ENCODE measurements around the gene PID1.
"Not testable (repeated sequence)": the region's sequence is repeated elsewhere in the genome, so short reads cannot be mapped to it uniquely, and the experiment has no call there.

Gene PID1

GRCh38 chr2:229206548-229206947 lies 64.5 kb downstream of the PID1 start:
- DNase-seq, result no peak

GRCh38 chr2:229205704-229206103 lies 65.4 kb downstream of the PID1 start:
- DNase-seq, result no peak

- no peak for DNase-seq
These were observed 68.4 kb downstream of the PID1 start for GRCh38 chr2:229202646-229203045.

GRCh38 chr2:229201521-229201920 lies 69.6 kb downstream of the PID1 start:
- no peak for DNase-seq

GRCh38 chr2:229199267-229199666 lies 71.8 kb downstream of the PID1 start:
- no peak for DNase-seq

DNA sequence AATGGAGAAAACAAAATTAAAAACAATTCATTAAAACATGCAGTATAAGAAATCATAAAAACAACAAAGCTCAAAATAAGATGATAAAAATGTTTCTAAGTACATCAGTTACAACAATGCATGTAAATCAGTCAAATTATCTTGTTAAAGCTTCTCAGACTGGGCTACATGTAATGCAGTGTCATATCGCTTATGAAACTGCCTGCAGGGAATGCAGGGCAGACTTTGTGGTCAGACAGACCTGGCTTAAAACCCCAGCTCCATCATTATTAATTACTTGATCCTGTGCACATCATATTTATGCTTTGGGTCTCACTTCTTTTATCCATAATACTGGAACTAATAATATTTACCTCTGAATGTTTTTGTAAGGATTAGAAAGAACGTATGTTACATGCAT lies 74.6 kb downstream of the PID1 start:
- DNase-seq, result no peak

DNA sequence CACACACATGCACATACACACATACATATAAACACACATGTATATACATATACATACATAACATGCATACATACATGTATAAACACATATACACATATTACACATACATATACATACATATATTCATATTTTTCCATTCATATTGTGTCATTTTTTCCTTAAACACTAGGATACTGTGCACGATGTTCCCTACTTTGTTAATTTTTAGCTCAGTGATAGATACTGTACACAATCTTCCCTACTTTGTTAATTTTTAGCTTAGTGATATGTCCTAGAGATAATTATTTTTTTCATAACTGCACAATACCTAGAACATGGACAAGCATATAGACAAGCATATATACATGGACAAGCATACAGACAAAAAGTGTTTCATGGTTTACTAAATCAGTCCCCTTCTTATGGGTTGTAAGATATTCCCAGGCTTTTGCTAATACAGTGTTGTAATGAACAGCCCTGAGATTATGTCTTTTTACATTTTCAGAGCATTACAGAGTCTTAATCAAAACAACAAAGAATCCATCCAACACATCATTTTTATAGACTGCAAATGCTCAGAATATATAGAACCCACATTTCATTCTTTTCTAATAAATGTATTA lies 75.6 kb downstream of the PID1 start:
- no peak for DNase-seq

- no peak for DNase-seq
These were observed 77.8 kb downstream of the PID1 start for GRCh38 chr2:229193281-229193680.

DNA sequence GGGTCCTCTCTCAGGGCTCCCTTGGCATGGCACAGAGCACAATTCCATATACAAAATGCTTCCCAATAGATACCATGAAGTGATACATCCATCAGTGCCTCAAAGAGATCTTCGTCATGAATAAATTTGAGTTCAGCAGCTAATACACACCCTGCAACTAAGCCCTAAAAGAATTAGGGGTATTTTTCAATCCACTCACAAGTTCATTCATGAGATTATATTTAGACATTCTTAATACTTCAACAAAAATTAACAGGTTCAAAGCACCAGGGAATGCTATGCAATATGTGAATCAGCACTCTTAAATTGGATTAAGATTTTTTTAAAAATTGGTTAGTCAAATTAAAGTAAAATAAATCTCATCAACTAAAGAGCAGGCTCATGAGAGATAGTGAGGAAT lies 79.7 kb downstream of the PID1 start:
- DNase-seq, result no peak

GRCh38 chr2:229187123-229187522 lies 84.0 kb downstream of the PID1 start:
- not testable (repeated sequence) for DNase-seq

DNA sequence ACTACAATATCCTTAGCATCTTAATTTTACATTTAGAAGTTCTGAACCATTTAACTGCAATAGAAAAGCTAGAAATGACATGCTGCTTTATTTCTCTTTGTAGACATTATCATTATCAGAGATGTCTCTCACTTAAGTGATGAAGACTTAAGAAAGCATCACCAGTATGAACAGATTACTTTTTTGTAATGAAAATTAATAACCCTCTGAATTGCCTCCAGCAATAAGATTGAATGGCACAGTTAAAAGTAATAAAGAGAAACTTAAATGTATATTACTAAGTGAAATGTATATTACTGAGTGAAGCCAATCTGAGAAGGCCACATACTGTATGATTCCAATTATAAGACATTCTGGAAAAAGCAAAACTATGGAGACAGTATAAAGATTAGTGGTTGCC lies 89.4 kb downstream of the PID1 start:
- DNase-seq, result no peak

DNA sequence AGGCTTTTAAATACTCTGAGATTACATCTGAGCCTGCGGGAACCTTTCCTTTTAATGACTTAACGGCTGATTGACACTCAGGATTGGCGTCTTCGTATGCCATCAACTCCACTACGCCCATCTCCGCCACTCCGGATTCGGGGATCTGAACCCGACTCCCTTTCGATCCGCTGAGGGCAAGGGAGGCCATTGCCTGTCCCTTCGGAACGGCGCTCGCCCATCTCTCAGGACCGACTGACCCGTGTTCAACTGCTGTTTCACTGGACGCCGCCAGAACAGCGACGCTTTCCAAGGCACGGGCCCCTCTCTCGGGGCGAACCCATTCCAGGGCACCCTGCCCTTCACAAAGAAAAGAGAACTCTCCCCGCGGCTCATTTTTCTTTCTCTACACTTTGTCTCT lies 90.4 kb downstream of the PID1 start:
- no peak for DNase-seq

- no peak for DNase-seq
These were observed 91.5 kb downstream of the PID1 start for GRCh38 chr2:229179628-229180027.

DNA sequence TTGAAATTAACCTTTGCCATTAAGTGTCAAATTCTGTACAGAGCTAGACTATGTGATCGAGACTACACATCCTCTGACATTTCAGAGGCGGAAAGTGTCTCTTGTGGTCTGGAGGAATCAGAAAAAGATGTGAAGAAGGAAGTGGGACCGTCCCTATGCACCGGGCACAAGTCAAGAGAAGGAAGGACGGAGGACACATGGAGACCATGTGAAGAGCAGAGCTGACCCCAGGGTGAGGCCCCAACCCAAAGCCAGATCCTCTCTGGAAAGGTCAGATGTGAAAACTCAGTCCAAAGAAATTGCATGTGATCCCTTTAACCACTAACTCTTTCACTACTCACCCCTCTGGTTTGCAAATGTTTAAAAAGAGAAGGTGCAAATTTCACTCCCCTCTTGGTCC lies 92.4 kb downstream of the PID1 start:
- DNase-seq, result no peak

DNA sequence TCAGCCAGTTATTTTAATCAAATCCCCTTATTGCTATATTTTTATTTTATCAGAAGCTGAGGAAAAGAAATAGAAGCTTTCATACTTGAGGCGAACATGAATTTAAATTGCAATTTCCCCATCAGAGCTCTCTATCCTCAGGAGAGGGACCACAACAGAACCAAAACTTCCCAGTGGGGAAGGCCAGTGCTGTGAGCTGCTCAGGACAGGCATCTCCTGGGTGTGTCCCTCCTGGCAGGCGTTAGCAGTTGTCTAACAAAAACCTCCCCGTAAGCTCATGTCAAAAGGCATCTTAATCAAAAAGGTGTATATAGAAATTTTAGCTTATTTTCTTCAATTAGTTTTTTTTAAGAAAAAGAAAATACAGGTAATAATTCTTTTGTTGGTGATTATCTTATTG lies 93.0 kb downstream of the PID1 start:
- no peak for DNase-seq

GRCh38 chr2:229176136-229176535 lies 95.0 kb downstream of the PID1 start:
- no peak for DNase-seq

DNA sequence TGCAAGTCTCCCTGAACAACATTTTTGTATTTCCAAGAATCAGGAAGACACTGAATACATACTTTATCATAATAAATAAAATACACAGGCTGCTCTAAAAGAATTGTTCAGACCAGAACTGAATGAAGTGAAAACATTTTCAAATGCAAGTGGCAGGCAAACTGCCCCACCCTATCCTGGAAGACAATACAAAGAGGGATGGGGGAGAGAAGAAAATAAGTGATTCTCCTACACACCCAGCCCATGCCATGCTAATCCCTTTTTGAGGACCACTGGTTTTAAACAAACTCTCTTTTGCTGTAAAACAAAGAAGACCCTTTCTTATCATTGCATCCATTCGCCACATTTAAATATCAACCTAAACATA lies 95.6 kb downstream of the PID1 start:
- DNase-seq, result no peak

- DNase-seq, result no peak
These were observed 96.1 kb downstream of the PID1 start for GRCh38 chr2:229174794-229175496.

DNA sequence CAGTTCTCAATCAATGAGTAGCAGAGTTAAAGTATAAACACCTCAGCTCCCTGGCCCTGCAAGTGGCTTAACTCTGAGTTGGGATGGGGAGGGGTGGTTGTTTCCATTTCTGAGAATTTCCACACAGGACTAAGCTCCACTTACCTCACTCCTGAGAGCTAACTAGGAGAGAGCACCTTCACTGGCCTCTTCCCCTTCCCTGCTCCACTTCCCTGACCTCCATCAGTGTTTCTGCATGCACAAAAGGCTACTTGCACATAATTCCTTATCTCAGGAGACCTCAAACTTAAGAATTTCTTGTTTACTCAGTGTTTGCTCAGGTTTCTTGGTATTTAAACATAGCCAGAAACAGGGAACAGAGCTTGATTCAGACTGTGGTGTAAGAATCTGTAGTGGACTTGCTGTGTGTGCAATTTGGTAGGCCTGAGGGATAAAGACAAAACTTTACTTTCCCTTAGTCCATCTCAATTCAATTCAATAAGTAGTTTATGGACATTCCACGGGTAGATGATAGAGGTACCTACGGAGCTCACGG lies 97.2 kb downstream of the PID1 start:
- no peak for DNase-seq

GRCh38 chr2:229170916-229171315 lies 100.2 kb downstream of the PID1 start:
- no peak for DNase-seq

- DNase-seq, result no peak
These were observed 100.9 kb downstream of the PID1 start for GRCh38 chr2:229170171-229170570.

DNA sequence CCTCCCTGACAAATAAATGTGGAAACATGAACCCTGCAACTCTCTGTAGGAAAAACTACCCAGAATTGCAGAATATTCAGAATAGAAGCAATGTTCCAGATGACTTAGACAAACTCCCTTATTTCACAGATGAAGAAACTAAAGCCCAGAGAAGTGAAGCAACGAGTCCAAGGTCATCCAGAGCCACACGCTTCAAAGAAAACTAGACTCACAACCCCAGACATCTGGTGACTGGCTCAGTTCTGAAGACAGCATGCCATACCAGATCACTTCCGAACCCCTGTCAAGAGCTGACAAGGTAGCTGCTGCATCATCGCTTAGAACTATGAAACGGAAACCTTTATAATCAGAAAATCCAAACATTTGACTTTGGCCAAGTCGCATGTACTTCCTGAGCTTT lies 101.3 kb downstream of the PID1 start:
- DNase-seq, result no peak

DNA sequence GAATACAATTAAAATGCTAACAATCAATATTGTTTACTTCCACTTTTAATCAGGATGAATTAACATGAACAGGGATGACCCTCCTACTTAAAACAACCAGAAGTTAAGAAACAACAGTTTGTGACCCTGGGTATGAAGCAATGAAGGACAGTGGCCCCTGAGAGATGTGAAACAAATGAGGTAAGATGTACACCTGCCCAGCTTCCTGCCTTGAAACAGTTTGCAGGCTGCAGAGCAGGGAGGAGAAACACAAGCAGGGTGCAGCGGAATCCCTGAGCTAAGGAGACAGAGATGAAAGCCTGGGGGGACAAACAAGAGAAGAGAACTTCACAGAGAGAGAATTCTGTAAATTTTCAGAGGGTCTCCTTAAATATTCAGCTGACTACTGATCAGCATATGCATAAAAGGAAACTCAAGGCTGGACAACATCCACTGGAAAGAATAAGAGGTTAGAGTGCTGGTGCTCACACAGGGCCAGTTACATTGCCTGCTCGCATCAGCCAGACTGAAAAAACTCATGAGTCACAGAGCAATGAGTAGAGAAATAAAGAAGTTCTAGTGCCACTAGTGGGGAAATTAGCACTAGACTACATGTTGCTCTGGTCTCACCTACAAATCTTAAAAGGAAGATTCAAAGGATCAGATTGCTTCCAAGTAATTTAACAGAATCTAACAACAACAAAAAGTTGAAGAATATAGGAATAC lies 106.4 kb downstream of the PID1 start:
- DNase-seq, result no peak

GRCh38 chr2:229163893-229164292 lies 107.2 kb downstream of the PID1 start:
- DNase-seq, result no peak

Data from NCI-H1417 treated with DMSO at 0.1 percent for 48 hours (cell line).